Parathyroid adenoma (tissue), 2 donors: ENCODE measurements around the gene PCDH8.

Experiments used
- H2AFZ ChIP-seq: fragments of 300-600 bp; sonication (generic); one replicate; pipeline ENCODE4 v1.7.0; 2017; ENCODE audit warnings: antibody characterized with exemption, mild to moderate bottlenecking
- H3K27ac ChIP-seq: fragments of 300-600 bp; sonication (generic); one replicate; pipeline ENCODE4 v1.7.0; 2017
- H3K27me3 ChIP-seq: fragments of 300-600 bp; sonication (generic); one replicate; pipeline ENCODE4 v1.7.0; 2017; ENCODE audit warnings: low read length; ENCODE audit not compliant: control insufficient read depth, insufficient read depth
- H3K36me3 ChIP-seq: fragments of 300-600 bp; sonication (generic); one replicate; pipeline ENCODE4 v1.7.0; 2017; ENCODE audit warnings: low read length; ENCODE audit not compliant: control insufficient read depth, insufficient read depth
- H3K4me1 ChIP-seq: fragments of 300-600 bp; sonication (generic); one replicate; pipeline ENCODE4 v1.7.0; 2017; ENCODE audit warnings: control low read depth
- H3K4me2 ChIP-seq: fragments of 300-600 bp; sonication (generic); one replicate; pipeline ENCODE4 v1.7.0; 2017; ENCODE audit warnings: low read length
- H3K4me3 ChIP-seq: fragments of 300-600 bp; sonication (generic); one replicate; pipeline ENCODE4 v1.7.0; 2017; ENCODE audit warnings: low read depth, low read length
- H3K79me2 ChIP-seq: fragments of 300-600 bp; sonication (generic); one replicate; pipeline ENCODE4 v1.7.0; 2017; ENCODE audit warnings: control low read depth
- H3K9ac ChIP-seq: fragments of 300-600 bp; sonication (generic); one replicate; pipeline ENCODE4 v1.7.0; 2017; ENCODE audit warnings: mild to moderate bottlenecking
- H3K9me3 ChIP-seq: fragments of 300-600 bp; sonication (generic); one replicate; pipeline ENCODE4 v1.7.0; 2017; ENCODE audit warnings: low read length; ENCODE audit not compliant: control insufficient read depth
- CTCF ChIP-seq: fragments of 300-600 bp; sonication (generic); IDR thresholded peaks from one replicate; pipeline ENCODE4 v1.7.0; 2017; ENCODE audit warnings: antibody characterized with exemption, mild to moderate bottlenecking
- donor health status: primary hyperparathyroidism.

PCDH8 gene

DNA sequence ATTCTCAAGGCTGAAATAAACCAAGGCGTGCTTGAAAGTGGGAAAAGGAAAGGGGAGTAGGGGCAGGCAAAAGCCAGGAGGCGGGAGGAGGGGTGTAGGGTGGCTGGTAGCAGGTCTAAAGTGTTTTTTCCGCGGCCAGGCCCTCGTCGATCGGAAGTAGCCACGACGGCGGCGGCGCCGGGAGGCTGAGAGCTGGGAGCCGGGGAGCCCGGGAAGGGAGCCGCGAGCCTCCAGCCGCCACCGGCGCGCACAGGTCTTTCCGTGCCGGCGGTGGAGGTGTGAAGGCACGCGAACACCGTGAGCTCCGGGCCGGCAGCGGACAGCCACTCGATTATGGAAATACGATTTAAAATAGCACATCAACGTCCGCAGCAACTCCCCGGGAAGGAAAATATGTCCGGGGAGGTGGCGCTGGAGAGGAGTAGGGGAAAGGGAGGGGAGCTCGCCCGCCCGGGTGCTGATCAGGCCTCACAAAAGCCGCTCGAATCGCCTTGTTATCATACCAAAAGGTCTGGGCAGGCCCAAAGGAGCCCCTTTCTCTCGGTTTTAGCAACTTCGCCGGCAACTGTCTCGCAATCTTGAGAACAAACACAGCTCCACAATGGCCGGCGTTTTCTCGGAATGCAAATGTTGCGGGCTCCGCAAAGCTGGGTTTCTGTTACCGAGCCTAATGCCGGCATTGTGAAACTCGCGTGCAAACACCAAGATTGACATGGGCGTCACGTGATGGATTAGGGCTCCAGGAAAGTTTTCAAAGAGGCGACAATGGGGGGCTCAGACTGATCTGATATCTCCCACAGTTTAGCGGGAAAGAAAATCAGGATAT lies 2.9 kb upstream of the PCDH8 start:
- Histone ChIP-seq H3K27ac (peak overlapping the region; percentile 32), H3K36me3 (no peaks in the 10 kb centered on the region), H2AFZ (peak overlapping the region; percentile 90), H3K79me2 (no peaks in the 10 kb centered on the region), H3K4me1 (peaks cover 4% of the 10 kb centered on the region), H3K27me3 (no peaks in the 10 kb centered on the region), H3K9ac (no peak overlapping the region), H3K4me3 (peak overlapping the region; percentile 67), H3K9me3 (no peaks in the 10 kb centered on the region), H3K4me2 (peak overlapping the region; percentile 94)
- no peak for TF ChIP-seq CTCF

DNA sequence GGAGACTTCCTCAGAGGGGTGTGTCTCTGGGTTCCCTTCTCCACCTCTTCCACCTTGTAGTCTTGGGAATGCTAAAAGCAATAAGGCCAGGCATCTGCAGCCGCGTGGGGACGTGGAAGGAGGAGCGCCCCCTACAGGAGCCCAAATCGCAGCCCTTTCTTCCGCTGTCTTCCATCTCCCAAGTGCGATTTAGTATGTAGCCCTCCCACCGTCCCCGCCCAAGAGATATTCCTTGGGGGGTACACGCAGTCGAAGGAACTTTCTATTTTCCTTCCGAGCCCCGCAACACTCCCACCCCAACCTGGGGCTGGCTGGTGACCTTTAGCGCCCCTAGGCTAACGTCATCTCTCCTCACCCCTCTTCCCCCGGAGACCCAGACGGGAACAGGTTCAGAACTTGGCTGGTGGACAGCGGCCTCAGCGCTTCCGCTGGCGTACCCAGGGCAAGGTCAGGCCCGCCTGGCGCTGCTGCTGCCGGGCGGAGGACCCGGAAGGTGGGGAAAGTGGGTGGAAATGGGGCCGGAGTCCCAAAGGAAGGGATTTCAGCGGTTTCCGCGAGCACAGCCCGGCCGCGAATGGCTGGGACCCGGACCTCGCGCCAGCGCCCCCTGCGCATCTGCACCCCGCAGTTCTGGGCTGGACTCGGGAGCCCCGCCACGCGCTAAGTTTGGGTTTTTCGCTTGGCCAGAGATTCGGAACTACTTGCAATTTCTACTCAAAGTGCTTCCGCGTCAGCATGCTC lies 2.1 kb upstream of the PCDH8 start:
- H3K27ac ChIP-seq, result peak overlapping the region; percentile 32
- H3K4me1 ChIP-seq, result peaks cover 4% of the 10 kb centered on the region
- peak overlapping the region; percentile 90 for H2AFZ ChIP-seq
- no peak overlapping the region for H3K9ac ChIP-seq
- TF ChIP-seq CTCF, result peak; percentile 27
- peak overlapping the region; percentile 67 for H3K4me3 ChIP-seq
- H3K27me3 ChIP-seq, result peaks cover 3% of the 10 kb centered on the region
- H3K4me2 ChIP-seq, result peak overlapping the region; percentile 94
- H3K79me2 ChIP-seq, result no peaks in the 10 kb centered on the region
- H3K9me3 ChIP-seq, result no peaks in the 10 kb centered on the region
- no peaks in the 10 kb centered on the region for H3K36me3 ChIP-seq

DNA sequence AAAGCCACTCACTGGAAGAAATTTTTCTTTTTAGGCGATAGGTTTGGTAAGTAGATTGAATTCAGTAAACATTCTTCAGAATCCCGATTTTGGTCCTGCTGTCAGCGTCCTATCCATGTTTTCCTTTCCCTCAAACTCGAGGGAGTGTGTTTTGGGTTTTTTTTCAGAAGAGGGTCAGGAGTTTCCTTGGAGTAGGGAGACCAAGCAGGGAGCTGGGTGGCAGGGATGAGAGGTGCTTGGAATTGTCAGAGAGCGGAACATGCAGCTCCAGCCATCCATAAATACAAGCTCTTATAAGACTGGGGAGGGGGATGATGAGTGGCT lies 1.6 kb upstream of the PCDH8 start:
- no peak for TF ChIP-seq CTCF
- Histone ChIP-seq H3K36me3 (no peaks in the 10 kb centered on the region), H3K9ac (no peak overlapping the region), H3K79me2 (no peaks in the 10 kb centered on the region), H3K9me3 (no peaks in the 10 kb centered on the region), H3K27ac (no peak overlapping the region), H2AFZ (peak overlapping the region; percentile 90), H3K4me2 (no peak overlapping the region), H3K27me3 (peaks cover 3% of the 10 kb centered on the region), H3K4me3 (no peak overlapping the region), H3K4me1 (peaks cover 4% of the 10 kb centered on the region)

GRCh38 chr13:52849291-52850071 lies 1.0 kb upstream of the PCDH8 start:
- Histone ChIP-seq H2AFZ (peak overlapping the region; percentile 90), H3K4me2 (no peak overlapping the region), H3K27ac (no peak overlapping the region), H3K9ac (no peak overlapping the region), H3K27me3 (peaks cover 3% of the 10 kb centered on the region), H3K4me1 (peaks cover 4% of the 10 kb centered on the region), H3K36me3 (no peaks in the 10 kb centered on the region), H3K9me3 (no peaks in the 10 kb centered on the region), H3K4me3 (no peak overlapping the region), H3K79me2 (no peaks in the 10 kb centered on the region)
- no peak for TF ChIP-seq CTCF
